Muscle layer of duodenum (tissue), 2 donors: Measurements from ENCODE around the gene ALDH3A1.

ENCODE experiments used
- H3K27ac ChIP-seq: one replicate; pipeline ENCODE4 v1.7.0; 2013; ENCODE audit warnings: mild to moderate bottlenecking, low read length
- H3K27me3 ChIP-seq: one replicate; pipeline ENCODE4 v1.7.0; 2013; ENCODE audit warnings: low read depth, mild to moderate bottlenecking, control low read depth, low read length
- H3K36me3 ChIP-seq, 2 donors: one replicate each; pipeline ENCODE4 v1.7.0; 2013; ENCODE audit warnings: low read length in 2 of 2, control low read depth in 1 of 2, mild to moderate bottlenecking in 1 of 2; ENCODE audit not compliant: insufficient read depth in 2 of 2, control insufficient read depth in 1 of 2
- H3K4me1 ChIP-seq, 2 donors: one replicate each; pipeline ENCODE4 v1.7.0; 2013; ENCODE audit warnings: low read length in 2 of 2, mild to moderate bottlenecking in 2 of 2, control low read depth in 1 of 2, moderate library complexity in 1 of 2; ENCODE audit not compliant: insufficient read depth in 2 of 2, control insufficient read depth in 1 of 2
- H3K4me3 ChIP-seq, 2 donors: one replicate each; pipeline ENCODE4 v1.7.0; 2013; ENCODE audit warnings: low read length in 2 of 2, low read depth in 1 of 2, mild to moderate bottlenecking in 1 of 2
- H3K9me3 ChIP-seq, 2 donors: one replicate each; pipeline ENCODE4 v1.7.0; 2013; ENCODE audit warnings: low read length in 2 of 2, control low read depth in 1 of 2, mild to moderate bottlenecking in 1 of 2; ENCODE audit not compliant: control insufficient read depth in 1 of 2
- donor health status: healthy.

Gene ALDH3A1

DNA sequence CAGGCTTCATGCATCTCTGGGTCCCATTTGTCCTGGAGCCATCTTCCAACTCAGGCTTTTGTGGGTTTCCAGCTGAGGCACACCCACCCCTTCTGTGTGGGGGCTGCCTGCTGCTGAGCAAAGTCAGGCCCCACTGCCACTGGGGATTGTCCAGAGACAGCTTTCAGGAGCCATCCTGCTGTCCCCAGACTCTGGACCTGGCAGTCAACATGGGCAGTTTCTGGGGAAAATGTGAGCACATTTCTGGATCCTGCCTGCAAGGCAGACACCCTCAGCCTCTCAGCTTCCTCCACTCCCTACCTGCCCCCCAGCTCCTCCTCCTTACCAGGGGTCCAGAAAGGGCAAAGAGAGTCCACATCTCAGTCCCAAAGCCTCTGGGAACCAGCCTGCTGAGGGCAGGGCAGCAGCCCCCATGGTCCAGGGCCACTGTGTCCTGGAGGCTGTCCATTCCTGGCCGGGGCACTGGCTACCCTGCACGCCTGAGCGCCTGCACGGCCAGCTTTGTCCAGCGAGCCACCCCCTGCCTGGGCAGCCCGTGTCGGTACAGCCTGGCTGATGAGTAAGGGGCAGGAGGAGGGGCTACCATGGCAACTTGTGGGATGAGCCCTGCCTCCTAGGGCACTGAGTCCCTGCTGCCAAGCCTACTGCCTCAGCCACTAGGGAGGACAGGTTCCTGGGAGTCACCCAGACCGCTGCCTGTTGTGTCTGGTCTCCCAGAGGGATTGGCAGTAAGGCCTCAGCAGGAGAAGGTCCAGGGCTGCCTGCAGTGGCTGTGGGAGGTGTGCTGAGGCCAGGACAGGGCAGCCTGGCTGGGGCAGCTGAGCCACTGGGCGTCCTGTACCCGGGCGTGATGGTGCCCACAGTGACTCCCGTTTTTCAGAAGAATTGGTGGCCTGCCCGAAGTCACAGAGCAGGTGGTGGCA lies 31.7 kb downstream of the ALDH3A1 start, which contains the start of gene SLC47A2:
TSS of gene SLC47A2 (minus strand) at position 477 of the 923 bp plus-strand sequence. CDS start at position 448, 29 bp downstream.
- no peaks in the 10 kb centered on the region for H3K27me3 ChIP-seq
- no peak within 1 kb of the TSS for H3K4me3 ChIP-seq
- no peak within 1 kb of the TSS for H3K27ac ChIP-seq
- H3K9me3 ChIP-seq = no peaks in the 10 kb centered on the region
- H3K36me3 ChIP-seq = no peaks in the 10 kb centered on the region
- H3K4me1 ChIP-seq = peaks cover 0 to 6% of the 10 kb centered on the region in 2 donors

DNA sequence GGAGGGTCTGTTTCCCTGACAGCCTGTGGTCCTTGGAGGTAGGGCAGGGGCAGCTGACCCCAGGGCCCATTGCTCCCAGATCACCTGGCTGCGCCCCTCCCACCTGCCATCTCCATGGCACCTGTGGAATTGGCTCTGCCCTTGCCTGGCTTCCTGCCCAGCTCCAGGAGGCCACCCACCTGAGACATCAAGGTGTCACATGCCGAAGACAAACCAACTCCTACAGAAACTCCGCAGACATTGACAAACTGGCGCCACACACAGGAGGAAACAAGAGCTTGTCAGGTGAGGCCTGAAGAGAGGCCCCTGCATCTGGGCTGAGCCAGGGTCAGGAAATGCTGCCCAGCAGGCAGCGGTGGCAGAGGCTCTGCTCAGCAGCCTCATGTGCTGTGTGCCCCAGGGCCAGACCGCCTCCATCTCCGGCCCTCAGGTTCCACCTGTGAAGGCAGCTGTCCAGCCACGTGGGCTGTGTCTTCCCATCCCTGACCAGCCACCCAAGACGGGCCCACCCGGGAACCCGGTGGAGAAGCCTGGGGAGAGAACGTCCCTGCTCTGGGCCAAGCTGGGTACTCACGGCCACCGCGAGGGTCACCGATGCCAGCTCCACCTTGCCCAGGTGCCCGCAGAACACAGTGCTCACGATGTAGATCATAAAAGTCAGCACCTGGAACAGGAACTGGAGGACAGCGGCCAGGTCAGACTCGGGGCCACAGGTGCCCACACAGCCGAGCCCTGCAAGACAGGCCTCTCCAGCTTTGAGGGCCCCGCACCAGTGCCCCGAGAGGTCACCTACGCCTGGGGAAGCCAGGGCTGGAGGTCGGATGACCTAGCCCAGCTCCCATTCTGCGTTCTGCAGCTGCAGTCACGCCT lies 33.3 kb downstream of the ALDH3A1 start:
- no peak overlapping the region for H3K4me3 ChIP-seq
- no peaks in the 10 kb centered on the region for H3K36me3 ChIP-seq
- no peaks in the 10 kb centered on the region for H3K9me3 ChIP-seq
- H3K27ac ChIP-seq = no peak overlapping the region
- H3K4me1 ChIP-seq = no peaks in the 10 kb centered on the region
- no peaks in the 10 kb centered on the region for H3K27me3 ChIP-seq

DNA sequence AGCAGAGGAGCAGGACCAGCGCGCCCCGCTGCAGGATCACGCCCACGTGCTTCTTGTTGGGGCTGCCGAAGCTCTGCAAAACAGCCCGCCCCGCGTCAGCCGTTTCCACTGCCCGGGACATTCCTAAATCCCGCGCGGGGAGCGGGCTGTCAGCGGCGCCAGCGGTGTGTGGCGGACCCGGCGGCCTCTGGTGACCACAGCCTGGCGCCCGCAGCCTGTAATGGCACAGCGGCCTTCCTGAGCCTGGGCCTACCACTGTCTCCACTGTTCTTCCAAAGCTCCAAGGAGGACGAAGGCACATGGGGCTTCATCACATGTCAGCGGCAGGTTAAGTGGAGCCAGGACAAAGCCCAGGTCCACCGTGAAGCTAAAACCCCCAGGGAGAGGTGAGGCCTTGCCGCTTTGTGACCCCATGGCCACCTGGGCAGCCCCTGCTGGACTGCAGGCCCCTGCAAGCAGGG lies 34.2 kb downstream of the ALDH3A1 start:
- Histone ChIP-seq H3K27ac (no peak overlapping the region), H3K27me3 (no peaks in the 10 kb centered on the region), H3K4me1 (no peaks in the 10 kb centered on the region), H3K9me3 (no peaks in the 10 kb centered on the region), H3K36me3 (no peaks in the 10 kb centered on the region), H3K4me3 (no peak overlapping the region)

DNA sequence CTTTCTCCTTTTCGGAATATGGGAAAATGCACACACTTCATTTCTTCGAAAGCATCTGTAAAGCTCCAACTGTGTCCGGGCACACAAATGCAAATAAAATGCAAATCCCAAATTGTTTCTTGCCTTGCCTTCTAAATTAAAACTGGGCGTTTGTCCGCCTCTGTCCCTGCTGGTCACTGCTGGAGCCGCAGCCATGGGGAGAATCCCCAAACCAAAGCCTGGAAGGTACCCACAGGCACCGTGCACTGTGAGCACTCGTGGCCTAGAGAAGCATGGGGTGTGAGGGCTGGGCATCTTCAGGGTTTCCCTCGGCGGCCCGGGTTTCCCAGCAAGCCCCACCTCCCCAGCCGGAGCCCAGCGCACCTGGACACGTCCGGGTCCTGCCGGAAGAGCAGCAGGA lies 34.6 kb downstream of the ALDH3A1 start:
- H3K4me3 ChIP-seq = no peak overlapping the region
- no peaks in the 10 kb centered on the region for H3K9me3 ChIP-seq

DNA sequence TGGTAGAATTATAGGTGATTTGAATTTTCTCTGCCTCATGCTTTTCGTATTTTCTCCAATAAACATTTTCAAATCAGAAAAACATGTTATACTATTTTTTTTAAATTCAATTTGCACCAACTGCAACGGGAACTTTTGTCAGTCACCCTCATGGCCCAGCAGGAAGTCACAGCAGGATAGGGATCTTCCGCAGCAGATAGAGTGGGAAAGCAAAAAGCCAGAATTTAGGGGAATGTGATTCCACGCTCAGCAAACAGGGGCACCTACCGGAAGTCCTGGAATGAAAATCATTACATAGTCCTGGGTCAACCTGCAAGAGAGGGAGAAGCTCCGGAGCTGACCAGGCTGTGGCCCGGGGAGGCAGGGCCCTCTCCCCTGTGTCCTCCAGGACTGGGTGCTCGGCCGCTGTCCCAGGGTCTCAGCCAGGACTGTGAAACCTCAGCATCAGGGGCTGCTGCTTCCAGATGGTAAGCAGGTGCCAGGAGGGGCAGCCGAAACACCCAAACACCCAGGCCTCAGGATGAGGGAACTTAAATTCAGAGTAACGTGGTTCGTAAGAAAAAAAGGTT lies 35.6 kb downstream of the ALDH3A1 start:
- Histone ChIP-seq H3K27me3 (no peaks in the 10 kb centered on the region), H3K4me3 (no peak overlapping the region), H3K36me3 (no peaks in the 10 kb centered on the region), H3K27ac (no peak overlapping the region), H3K4me1 (no peaks in the 10 kb centered on the region), H3K9me3 (no peaks in the 10 kb centered on the region)

More for the DNA sequence above, 34.6 kb downstream of the ALDH3A1 start:
- Histone ChIP-seq H3K36me3 (no peaks in the 10 kb centered on the region), H3K4me1 (no peaks in the 10 kb centered on the region), H3K27ac (no peak overlapping the region), H3K27me3 (no peaks in the 10 kb centered on the region)

DNA sequence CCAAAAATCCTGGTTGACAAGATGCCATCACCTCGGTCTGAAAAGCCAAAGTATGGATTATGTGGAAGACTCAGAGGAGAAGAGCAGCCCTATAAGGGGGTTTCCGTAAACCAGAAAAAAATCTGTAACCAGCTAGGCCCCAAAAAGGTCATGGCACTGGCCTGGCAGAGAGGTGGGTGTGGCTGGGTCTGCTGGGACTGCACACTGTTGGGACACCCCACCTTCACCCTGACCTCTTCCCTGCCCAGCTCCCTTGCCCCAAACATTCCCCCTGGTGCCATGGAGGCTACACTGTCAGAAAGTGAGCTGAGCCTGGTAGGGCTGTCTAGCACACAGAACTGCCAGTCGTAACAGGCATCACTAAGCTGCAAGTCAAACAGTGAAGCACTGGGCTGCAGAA lies 38.3 kb downstream of the ALDH3A1 start:
- Histone ChIP-seq H3K27me3 (no peaks in the 10 kb centered on the region), H3K9me3 (no peaks in the 10 kb centered on the region), H3K36me3 (no peaks in the 10 kb centered on the region), H3K4me3 (no peak overlapping the region), H3K27ac (no peak overlapping the region), H3K4me1 (no peaks in the 10 kb centered on the region)

DNA sequence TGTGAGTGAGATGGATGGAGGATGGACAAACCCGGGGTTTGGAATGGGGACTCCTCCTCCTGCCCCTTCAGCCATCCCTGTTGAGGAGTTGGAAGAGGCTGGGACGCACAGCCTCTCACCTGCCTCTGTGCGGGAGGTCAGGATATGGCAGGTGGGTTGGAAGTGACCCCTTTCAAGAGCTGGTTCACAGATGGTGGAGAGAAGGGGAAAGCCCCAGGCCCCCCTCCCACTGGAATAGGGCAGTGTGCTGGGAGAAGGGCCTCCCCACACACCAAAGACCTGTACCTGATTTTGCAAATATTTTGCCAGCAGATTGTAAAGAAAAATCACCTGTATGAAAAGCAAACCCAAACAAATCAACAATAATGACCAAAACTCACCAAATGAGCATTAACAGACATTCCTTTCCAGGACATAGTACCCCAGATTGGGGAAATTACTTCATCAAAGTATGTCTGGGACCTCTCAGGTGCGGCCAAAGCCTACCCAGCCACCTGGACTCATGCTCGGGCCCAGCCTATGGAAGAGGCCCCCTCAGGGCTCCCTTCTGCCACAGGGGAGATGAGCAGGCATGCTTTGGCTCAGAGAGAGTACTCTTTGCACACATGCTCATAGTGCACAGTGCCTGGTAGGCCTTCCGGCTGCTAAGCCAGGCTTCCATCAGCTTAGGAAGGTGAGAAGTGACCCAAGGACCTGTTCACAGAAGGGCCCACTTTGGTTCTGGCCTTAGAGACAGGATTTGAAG lies 39.5 kb downstream of the ALDH3A1 start:
- no peak overlapping the region for H3K27ac ChIP-seq

DNA sequence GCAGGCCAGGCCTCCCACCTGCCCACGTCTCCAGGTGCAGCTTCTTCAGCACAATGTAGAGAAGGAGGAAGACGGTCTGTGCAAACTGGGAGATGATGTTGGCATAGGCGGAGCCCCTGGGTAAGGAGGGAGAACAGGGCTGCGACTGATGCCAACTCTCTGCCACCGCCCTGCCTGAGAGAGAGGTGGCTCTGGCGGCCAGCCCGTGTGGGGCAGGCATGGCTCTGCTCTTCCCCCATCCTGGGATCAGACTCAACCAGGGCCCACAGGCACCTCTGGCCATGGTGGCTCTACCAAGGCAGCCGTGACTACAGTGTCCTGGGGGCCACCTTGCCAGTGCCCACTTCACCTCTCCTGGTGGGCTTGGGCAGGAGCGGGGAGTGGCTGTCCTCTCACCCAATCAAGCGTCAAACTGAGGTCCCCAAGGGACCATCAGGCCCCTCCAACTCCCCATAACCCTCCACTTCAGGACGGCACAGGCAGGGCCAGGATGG lies 40.3 kb downstream of the ALDH3A1 start:
- Histone ChIP-seq H3K4me1 (peaks cover 0 to 6% of the 10 kb centered on the region in 2 donors), H3K27ac (no peak overlapping the region), H3K4me3 (no peak overlapping the region), H3K27me3 (no peaks in the 10 kb centered on the region), H3K9me3 (no peaks in the 10 kb centered on the region), H3K36me3 (no peaks in the 10 kb centered on the region)

More for the DNA sequence above, 39.5 kb downstream of the ALDH3A1 start:
- Histone ChIP-seq H3K4me3 (no peak overlapping the region), H3K36me3 (no peaks in the 10 kb centered on the region), H3K9me3 (no peaks in the 10 kb centered on the region), H3K27me3 (no peaks in the 10 kb centered on the region), H3K4me1 (no peaks in the 10 kb centered on the region)

DNA sequence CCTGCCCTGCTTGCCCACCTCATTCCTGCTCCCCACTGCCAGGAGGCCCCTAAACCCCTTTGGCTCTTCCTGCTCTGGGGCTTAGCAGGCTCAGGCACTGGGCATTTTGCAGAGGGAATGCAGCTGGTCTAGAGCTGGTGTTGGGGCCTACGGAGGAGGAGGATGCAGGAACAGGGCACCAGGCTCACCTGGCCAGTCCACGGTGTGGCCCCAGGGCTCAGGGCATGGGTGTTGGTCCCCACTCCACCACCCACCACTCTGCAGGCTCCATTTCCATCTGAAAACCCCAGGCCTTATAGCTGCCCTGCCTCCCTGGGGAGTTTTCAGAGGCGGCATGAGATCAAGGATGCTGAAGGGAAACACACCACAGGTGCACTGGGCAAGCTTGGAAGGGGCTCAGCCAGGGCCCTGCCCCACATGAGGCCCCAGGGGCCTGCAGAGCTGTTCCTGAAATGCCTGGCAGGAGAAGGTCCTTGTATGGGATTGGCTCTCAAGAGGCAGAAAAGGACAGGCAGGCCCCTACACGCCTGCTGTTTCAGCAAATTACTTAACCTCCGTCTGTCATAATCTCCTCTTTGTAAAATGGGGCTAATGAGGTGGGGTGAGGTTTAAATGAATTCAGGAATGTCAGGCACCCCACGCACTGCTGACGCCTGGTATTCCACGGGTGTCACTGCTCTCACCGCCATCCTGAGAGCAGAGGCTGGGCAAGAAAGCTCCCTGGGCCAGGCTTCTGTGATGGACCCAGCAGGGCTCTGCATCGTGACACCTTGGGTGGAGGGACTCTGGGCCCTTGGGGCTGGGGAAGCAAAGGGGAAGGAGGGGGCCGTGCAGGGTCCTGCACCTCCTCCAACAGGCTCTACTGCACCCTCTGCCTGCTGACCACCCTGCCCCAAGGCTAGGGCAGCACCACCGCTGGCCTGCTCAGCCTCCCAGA lies 41.0 kb downstream of the ALDH3A1 start:
- Histone ChIP-seq H3K9me3 (no peaks in the 10 kb centered on the region), H3K27me3 (no peaks in the 10 kb centered on the region), H3K4me1 (peaks cover 0 to 6% of the 10 kb centered on the region in 2 donors), H3K27ac (no peak overlapping the region), H3K36me3 (no peaks in the 10 kb centered on the region), H3K4me3 (no peak overlapping the region)
